ENCODE data around the gene PPP1R37. TPM values are rescaled to one million over a fixed set of nuclear protein-coding genes. Genes with fewer than 3 reads are reported as not detected.

PPP1R37 gene, protein sequence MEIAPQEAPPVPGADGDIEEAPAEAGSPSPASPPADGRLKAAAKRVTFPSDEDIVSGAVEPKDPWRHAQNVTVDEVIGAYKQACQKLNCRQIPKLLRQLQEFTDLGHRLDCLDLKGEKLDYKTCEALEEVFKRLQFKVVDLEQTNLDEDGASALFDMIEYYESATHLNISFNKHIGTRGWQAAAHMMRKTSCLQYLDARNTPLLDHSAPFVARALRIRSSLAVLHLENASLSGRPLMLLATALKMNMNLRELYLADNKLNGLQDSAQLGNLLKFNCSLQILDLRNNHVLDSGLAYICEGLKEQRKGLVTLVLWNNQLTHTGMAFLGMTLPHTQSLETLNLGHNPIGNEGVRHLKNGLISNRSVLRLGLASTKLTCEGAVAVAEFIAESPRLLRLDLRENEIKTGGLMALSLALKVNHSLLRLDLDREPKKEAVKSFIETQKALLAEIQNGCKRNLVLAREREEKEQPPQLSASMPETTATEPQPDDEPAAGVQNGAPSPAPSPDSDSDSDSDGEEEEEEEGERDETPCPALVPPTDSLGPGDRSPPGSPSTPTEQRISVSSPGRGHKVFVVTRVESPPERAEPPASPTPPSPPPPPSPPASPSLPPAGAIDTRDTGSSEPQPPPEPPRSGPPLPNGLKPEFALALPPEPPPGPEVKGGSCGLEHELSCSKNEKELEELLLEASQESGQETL
- total RNA-seq, result 20.3 and 21.8 TPM in 2 replicates

DNA sequence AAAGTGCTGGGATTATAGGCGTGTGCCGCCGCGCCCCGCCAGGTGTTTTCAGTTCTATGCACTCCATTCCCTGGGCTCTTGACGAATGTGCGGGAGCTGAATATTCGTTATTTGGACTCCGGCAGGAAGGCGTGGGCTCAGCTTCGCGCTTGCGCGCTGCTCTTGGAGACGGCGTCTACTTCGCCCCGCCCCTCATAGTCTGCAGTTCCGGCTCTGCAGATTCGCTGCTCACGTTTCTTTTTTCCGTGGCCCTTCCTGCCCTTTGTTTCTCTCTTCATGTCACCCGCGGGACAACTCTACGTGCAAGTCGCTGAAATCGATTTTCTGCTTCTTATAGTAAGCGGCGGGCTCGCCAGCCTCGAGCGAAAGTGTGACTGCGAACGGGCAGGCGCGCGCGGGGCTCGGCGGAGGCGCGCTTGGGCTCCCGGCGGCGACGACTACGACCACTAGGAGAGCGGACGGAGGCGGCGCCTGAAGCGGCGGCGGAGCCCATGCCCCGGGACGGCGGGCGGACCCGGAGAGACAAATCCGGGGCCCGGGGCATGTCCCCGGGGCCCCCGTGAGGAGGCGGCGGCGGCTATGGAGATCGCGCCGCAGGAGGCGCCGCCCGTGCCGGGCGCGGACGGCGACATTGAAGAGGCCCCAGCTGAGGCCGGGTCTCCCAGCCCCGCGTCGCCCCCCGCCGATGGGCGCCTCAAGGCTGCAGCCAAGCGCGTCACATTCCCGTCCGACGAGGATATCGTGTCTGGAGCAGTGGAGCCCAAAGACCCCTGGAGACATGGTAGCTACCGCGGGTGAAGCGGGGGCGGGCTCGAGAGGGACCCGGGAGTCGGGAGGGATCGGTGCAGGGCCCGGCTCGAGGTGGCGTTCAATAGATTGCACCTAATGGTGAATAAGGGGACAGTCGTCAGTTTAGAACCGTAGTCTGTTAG is at the start of gene PPP1R37:
Gene PPP1R37, plus strand, starts transcription at position 433 of the 932 bp plus-strand sequence. Its CDS starts 147 bp downstream, at position 580.
- Mint-ChIP-seq H3K4me3 (peak within 1 kb of the TSS; percentile 92), H3K4me1 (peaks cover 41% of the 10 kb centered on the region), H3K36me3 (ENCODE audit: low read depth) (peaks cover 27% of the 10 kb centered on the region), H3K27ac (peak within 1 kb of the TSS; percentile 94), H3K9me3 (peaks cover 4% of the 10 kb centered on the region), H3K27me3 (no peaks in the 10 kb centered on the region)
- DNase-seq, result peak; percentile 98
- intact Hi-C loops (cut with micrococcal nuclease), result loop anchor here (1.0 to 5.0 kb wide), 6 partner anchors 34 to 314 kb away; partner anchors contain the start of genes BLOC1S3, CLASRP, CLPTM1 and MARK4

DNA sequence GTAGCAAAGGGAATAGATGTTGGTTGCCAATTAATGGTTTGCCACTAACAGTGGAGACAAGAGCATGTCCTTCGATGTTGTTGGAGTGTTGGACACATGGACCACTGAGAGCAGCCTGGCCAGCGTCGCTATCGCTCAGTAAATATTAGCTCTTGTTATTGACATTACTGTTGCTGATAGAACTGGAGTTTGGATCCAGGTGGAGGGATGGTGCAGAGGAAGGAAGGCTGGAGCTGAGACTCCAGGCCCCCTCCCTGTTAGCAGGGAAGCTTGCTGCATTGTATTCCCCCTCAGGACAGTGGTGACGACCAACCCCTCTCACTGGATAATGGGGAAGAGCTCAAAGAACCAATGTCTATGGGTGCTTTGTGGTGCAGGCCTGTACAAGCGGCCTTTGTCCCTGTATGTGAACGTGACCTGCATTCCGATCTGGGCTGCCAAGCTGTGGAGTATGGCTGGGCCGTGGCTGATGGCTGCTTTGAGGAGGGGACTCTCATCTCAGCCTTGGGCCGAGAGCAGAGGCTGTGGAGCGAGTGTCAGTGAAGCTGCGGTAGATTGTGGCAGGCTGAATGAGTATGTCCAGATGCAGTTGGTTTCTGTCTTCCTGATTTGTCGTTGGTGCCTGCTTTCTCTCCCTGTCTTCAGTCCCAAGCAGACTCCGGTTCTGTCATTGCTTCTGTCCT is 47.2 kb upstream of the PPP1R37 start:
- Mint-ChIP-seq H3K9me3 (no peaks in the 10 kb centered on the region), H3K27me3 (no peaks in the 10 kb centered on the region), H3K4me3 (no peak overlapping the region), H3K4me1 (peaks cover 44% of the 10 kb centered on the region), H3K36me3 (ENCODE audit: low read depth) (peaks cover 48% of the 10 kb centered on the region), H3K27ac (no peak overlapping the region)
- intact Hi-C loops (cut with micrococcal nuclease), result no loop called here
- no peak for DNase-seq

DNA sequence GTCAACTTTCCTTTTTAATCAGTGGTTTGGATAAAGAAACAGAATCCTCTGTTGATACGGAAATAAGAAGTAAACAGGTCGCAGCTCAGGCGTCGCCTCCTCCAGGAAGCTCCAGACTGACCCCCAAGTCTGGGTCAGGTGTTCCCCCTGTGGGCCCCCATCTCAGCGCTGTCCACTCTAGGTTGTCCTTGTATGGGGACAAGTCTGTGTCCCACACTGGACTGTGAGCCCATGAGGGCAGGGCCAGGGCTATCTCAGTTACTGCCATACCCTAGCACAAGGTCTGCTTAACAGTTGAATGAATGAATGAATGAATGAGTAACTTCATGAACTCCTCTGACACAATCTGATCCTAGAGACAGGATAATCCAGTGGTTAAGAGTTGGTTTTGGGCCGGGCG is 46.6 kb upstream of the PPP1R37 start:
- H3K27me3 Mint-ChIP-seq, result no peaks in the 10 kb centered on the region
- no peaks in the 10 kb centered on the region for H3K9me3 Mint-ChIP-seq
- no peak for DNase-seq
- H3K4me1 Mint-ChIP-seq, result peaks cover 41% of the 10 kb centered on the region
- H3K36me3 Mint-ChIP-seq (ENCODE audit: low read depth), result peaks cover 47% of the 10 kb centered on the region
- H3K4me3 Mint-ChIP-seq, result peak overlapping the region; percentile 56
- intact Hi-C loops (cut with micrococcal nuclease), result no loop called here
- H3K27ac Mint-ChIP-seq, result no peak overlapping the region

DNA sequence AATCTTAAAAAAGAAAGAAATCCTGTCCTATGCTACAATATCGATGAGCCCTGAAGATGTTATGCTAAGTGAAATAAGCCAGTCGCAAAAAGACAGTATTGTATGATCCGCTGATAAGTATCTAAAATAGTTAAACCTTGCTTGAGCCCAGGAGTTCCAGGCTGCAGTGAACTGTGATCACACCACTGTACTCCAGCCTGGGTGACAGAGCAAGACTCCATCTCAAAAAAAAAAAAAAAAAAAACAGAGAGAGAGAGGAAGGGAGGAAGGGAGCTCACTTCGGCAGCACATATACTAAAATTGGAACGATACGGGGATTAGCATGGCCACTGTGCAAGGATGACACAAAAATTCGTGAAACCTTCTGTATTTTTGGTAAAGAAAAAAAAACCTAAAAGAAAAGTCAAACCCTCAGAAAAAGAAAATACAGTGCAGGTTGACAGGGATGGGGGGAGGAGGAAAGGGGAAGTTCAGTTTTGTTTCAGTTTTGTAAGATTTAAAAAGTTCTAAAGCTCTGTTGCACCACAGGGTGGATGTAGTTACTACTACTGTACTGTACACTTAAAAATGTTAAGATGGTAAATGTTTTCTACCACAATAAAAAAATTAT is 45.7 kb upstream of the PPP1R37 start:
- Mint-ChIP-seq H3K4me1 (peaks cover 32% of the 10 kb centered on the region), H3K27ac (peak overlapping the region; percentile 67), H3K9me3 (no peaks in the 10 kb centered on the region), H3K36me3 (ENCODE audit: low read depth) (peaks cover 41% of the 10 kb centered on the region), H3K27me3 (no peaks in the 10 kb centered on the region), H3K4me3 (peak overlapping the region; percentile 56)
- intact Hi-C loops (cut with micrococcal nuclease), result no loop called here
- no peak for DNase-seq

DNA sequence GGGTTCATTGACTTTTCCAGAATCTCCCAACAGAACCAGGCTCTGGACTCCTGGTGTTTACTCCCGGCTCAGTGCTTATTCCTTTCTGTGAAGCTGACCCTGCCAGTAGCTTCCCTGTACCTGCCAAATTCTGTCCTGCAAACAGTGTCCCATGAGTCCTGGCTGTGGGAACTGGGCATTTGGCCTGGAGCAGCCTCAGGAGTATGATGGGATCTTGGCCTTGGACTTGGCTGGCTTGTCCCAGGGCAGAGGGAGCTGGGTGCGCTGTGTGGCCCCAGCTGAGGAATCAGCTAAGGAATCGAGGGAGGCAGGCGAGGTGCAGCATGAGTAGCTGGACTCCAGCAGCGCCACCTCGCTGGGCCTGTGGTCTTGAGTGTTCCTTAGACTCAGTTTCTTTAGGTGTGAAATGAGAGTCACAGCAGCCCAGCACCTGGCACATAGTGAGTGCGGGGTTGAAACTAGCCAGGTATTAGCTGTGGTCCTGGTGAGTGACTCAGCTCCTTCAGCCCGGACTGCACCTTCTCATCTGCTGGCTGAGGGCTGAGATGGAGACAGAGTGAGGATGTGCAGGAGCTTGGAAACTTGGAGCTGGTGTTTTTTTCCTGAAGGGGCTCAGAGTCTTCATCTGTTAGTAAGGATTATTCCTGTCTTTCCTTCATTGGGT is 43.8 kb upstream of the PPP1R37 start:
- Mint-ChIP-seq H3K27me3 (no peaks in the 10 kb centered on the region), H3K4me3 (no peak overlapping the region), H3K9me3 (no peaks in the 10 kb centered on the region), H3K27ac (peak overlapping the region; percentile 34), H3K36me3 (ENCODE audit: low read depth) (peaks cover 40% of the 10 kb centered on the region), H3K4me1 (peaks cover 32% of the 10 kb centered on the region)
- DNase-seq, result no peak
- intact Hi-C loops (cut with micrococcal nuclease), result no loop called here

DNA sequence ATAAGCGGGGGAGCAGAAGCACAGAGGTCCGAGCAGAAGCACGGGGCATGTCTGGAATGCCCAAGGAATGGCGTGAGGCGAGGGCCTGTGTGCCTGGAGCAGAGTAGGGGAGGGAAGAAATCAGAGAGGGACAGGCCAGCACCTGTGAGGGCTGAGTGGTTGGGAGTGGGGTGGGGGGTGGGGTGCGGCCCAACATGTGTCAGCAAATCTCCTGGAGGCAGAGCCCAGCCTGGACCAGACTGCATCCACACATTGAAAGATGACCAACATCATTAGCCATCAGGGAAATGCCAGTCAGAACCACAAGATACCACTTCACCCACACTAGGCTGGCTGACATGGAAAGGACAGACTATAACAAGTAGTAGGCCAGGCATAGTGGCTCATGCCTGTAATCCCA is 42.9 kb upstream of the PPP1R37 start:
- intact Hi-C loops (cut with micrococcal nuclease), result no loop called here
- Mint-ChIP-seq H3K27ac (no peak overlapping the region), H3K27me3 (no peaks in the 10 kb centered on the region), H3K9me3 (no peaks in the 10 kb centered on the region), H3K4me3 (no peak overlapping the region), H3K4me1 (peaks cover 31% of the 10 kb centered on the region), H3K36me3 (ENCODE audit: low read depth) (peaks cover 41% of the 10 kb centered on the region)
- no peak for DNase-seq

DNA sequence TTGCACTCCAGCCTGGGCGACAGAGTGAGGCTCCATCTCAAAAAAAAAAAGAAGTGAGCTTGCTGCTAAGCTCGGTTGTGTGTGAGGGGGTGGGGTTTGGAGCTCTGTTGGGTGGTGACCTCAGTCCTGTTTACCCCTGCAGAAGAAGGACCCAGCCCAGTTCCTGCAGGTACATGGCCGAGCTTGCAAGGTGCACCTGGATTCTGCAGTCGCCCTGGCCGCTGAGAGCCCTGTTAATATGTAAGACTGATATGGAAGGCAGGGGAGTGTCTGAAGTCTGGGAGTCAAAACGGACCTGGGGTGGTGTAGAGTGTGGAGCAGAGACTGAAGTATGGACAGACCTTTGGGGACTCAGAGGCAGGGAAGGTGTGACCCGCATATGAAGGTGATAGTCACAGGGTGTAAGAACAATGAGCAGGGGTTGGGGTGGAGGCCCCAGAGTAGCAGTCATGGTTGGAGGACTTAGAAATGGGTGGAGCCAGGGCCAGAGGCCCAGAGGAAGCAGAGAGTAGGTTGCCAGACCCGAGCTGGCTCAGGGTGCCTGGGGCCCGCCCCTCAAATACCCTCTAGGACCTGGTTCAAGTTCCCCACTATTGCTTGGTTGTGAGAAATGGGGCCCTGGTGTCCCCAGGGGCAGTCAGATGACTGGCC is 40.9 kb upstream of the PPP1R37 start:
- Mint-ChIP-seq H3K9me3 (no peaks in the 10 kb centered on the region), H3K27ac (no peak overlapping the region), H3K4me1 (peaks cover 16% of the 10 kb centered on the region), H3K36me3 (ENCODE audit: low read depth) (peaks cover 37% of the 10 kb centered on the region), H3K4me3 (no peak overlapping the region), H3K27me3 (no peaks in the 10 kb centered on the region)
- intact Hi-C loops (cut with micrococcal nuclease), result no loop called here
- DNase-seq, result no peak

DNA sequence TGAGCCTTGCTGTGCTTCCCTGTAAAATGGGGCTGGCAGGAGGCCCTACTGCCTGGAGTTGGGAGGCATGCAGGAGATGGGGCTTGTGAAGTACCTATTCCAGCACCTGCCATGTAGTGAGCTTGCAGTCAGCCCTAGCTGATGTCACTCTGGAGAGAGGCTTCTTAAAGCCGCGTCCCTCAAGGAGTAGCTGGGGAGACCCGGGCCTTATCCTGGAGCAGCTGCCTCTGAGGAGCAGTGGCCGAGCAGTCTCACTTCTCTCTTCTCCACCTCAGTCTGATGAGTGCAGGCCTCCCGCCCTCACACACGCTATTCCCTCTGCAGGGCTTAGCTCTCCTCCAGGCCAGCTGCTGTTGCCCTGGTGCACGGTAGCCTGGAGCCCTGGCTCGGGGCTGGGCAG is 36.1 kb upstream of the PPP1R37 start:
- Mint-ChIP-seq H3K4me1 (peaks cover 4% of the 10 kb centered on the region), H3K36me3 (ENCODE audit: low read depth) (peaks cover 63% of the 10 kb centered on the region), H3K4me3 (no peak overlapping the region), H3K27me3 (no peaks in the 10 kb centered on the region), H3K9me3 (no peaks in the 10 kb centered on the region), H3K27ac (no peak overlapping the region)
- DNase-seq, result no peak
- intact Hi-C loops (cut with micrococcal nuclease), result no loop called here

DNA sequence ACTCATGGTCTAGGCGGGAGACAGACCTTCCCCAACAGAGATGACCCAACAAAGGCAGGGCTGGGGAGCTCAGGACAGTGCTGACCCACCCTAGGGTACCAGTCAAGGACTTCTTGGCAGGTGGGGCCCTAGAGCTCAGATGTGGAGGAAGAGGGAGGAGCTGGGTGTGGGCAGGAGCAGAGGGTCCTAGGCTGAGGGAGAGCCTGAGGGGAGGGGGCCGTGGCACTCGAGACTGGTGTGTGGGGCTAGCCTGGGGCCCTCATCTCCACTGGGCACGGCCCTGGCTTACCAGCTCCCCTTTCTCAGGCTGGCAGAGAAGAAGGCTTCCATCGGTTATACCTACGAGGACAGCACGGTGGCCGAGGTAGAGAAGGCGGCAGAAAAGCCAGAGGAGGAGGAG is 35.5 kb upstream of the PPP1R37 start:
- Mint-ChIP-seq H3K27ac (no peak overlapping the region), H3K4me3 (no peak overlapping the region), H3K9me3 (no peaks in the 10 kb centered on the region), H3K4me1 (peaks cover 4% of the 10 kb centered on the region), H3K36me3 (ENCODE audit: low read depth) (peaks cover 60% of the 10 kb centered on the region), H3K27me3 (no peaks in the 10 kb centered on the region)
- no peak for DNase-seq
- intact Hi-C loops (cut with micrococcal nuclease), result no loop called here

DNA sequence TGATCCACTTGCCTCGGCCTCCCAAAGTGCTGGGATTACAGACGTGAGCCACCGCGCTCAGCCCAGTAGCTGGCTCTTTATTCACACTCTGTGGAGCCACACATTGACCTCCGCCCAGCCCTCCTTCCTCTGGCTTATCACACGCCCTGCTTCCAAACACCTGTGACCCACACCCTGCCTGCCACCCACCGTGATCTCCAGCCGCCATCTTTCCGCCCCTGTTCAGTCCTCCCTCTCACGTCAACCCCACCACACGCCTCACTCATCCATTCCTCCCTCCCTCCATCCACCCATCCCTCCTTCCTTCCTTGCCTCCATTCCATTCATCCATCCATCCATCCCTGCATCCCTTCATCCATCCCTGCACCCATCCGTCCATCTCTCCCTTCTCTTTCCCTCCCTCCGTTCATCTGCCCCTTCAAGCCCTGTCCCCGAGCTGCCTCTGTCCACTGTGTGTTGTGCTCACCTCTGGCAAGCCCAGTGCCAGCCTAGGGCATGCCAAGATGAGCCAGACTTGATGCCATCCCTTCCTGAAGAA is 34.3 kb upstream of the PPP1R37 start:
- DNase-seq, result no peak
- H3K27me3 Mint-ChIP-seq, result no peaks in the 10 kb centered on the region
- intact Hi-C loops (cut with micrococcal nuclease), result loop anchor here (1.0 to 2.0 kb wide), 2 partner anchors 20 to 69 kb away; partner anchors contain the start of gene CLASRP
- peaks cover 4% of the 10 kb centered on the region for H3K4me1 Mint-ChIP-seq
- peaks cover 64% of the 10 kb centered on the region for H3K36me3 Mint-ChIP-seq (ENCODE audit: low read depth)
- H3K27ac Mint-ChIP-seq, result no peak overlapping the region
- no peaks in the 10 kb centered on the region for H3K9me3 Mint-ChIP-seq
- H3K4me3 Mint-ChIP-seq, result no peak overlapping the region

DNA sequence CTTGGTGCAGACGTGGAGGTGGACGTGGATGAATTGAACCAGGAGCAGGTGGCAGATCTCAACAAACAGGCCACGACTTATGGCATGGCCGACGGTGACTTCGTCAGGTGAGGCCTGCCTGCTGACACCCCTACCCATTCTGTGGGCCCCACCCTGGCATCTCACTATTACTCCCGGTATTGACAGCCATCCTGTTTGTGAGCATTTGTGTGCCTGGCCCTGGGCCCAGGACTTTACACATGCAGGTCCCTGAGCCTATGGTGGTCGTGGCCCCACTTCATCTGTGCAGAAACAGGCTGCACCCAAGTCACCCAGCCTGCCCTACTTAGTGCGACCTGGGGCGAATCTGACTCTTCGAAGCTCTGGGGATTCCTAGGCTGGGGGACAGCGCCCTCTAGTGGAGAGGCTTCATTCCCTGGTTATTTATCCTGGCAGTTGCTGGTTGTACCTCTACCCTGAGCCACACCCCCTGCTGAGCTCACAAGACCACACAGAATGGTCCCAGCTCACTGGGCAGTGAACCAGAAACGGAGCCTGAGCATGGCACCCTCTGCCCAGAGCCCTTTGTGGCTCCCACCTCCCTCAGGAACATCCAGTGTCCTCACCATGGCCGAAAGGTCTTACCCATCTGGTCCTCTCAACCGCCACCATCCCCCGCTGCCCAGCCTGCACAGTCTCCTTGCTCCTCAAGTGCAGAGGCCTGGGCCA is 33.6 kb upstream of the PPP1R37 start:
- no peak overlapping the region for H3K27ac Mint-ChIP-seq
- H3K4me1 Mint-ChIP-seq, result peaks cover 4% of the 10 kb centered on the region
- intact Hi-C loops (cut with micrococcal nuclease), result loop anchor here (1.0 to 2.0 kb wide), 2 partner anchors 21 to 70 kb away; partner anchors contain the start of gene CLASRP
- H3K4me3 Mint-ChIP-seq, result no peak overlapping the region
- peaks cover 61% of the 10 kb centered on the region for H3K36me3 Mint-ChIP-seq (ENCODE audit: low read depth)
- DNase-seq, result peak; percentile 95
- H3K27me3 Mint-ChIP-seq, result no peaks in the 10 kb centered on the region
- no peaks in the 10 kb centered on the region for H3K9me3 Mint-ChIP-seq

Measured in activated CD4-positive, alpha-beta T cell treated with anti-CD3 and anti-CD28 coated beads, Interleukin-2, amount 10 ng/mL, durations not matched to agents 24 days and 14 days (primary cell).